Stimulated activated CD4-positive, alpha-beta T cell treated with anti-CD3 and anti-CD28 coated beads, TNF-alpha, amount 100 ng/mL, for 48 hours (primary cell): ENCODE data around the gene ZNF627.
"Not testable (repeated sequence)": the region's sequence is repeated elsewhere in the genome, so short reads cannot be mapped to it uniquely, and the experiment has no call there.

Experiments
- DNase-seq, 3 donors: peaks; one replicate each; pipeline ENCODE4 v3.0.0-alpha.2; 2020; ENCODE audit warnings: low read depth in 3 of 3

ZNF627 gene

DNA sequence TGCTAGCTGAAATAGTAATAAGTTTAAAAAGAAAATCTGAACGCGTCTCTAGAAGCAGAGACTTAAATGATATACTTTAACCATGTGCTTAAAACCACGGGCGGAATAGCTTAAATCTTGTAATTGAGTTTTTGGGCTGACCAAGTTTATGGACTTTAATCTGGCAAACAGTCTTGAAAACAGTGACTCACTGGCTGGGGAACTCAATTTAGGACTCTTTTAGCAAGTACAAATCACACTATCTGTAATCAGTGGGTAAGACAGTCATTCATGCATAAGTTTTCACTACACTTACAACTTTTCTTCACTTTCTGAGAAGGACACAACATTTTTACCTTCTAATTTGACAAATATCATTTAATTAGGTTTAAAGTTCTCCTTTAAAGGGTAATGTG lies 26.8 kb downstream of the ZNF627 start:
- no peak for DNase-seq

DNA sequence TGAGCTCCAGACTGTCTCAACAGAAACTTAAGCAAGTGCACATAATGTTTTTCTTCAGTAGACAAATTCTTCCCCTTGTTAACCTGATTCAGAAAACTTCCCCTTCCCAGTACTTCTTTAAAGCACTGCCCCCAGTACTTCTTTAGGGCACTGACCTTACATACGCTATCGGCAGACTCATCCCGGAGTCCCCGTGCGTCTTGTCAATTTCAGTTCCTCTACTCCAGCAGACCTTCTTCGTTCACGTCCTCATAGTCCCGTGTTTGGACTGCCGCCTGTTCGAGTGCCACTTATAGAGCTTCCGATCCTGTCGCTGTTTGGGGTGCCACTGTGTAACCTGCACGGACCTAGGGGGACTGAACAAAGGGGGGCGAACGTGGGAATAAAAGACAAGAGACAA lies 29.0 kb downstream of the ZNF627 start:
- DNase-seq: no peak

DNA sequence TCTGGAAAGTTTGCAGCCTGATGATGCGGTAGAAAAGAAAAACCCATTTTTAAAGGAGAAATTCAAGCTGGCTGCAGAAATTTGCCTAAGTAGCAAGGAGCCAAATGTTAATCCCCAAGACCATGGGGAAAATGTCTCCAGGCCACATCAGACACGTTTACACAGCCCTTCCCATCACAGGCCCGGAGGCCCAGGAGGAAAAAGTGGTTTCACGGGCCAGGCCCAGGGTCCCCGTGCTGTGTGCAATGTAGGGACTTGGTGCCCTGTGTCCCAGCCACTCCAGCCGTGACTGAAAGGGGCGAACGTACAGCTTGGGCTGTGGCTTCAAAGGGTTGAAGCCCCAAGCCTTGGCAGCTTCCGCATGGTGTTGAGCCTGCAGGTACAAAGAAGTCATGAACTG lies 35.9 kb downstream of the ZNF627 start:
- no peak for DNase-seq

DNA sequence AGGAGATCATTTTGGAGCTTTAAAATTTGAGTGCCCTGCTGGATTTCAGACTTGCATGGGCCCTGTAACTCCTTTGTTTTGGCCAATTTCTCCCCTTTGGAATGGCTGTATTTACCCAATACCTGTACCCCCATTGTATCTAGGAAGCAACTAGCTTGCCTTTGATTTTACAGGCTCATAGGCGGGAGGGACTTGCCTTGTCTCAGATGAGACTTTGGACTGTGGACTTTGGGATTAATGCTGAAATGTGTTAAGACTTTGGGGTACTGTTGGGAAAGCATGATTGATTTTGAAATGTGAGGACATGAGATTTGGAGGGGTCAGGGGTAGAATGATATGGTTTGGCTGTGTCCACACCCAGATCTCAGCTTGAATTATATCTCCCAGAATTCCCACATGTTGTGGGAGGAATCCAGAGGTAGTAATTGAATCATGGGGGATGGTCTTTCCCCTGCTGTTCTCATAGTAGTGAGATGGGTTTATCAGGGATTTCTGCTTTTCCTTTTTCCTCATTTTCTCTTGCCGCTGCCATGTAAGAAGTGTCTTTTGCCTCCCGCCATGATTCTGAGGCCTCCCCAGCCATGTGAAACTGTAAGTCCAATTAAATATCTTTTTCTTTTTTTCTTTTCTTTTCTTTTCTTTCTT lies 36.9 kb downstream of the ZNF627 start:
- DNase-seq: not testable (repeated sequence)

DNA sequence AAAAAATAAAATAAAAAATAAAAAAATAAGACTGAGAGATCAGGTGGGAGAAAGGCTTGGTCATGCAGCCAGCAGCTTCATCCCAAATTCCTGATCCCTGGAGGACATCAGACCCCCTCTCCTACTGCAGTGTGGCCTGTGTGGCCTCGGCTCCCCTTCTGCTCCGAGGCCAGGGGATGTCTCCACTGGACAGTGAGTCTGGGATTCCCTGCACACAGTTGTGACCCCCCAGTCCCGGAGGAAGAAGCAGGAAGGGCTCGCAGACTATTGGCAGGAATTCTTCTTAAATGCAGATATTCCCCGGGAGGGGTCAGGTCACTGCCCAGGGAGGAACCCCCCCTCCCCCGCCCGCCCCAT lies 41.9 kb downstream of the ZNF627 start:
- no peak for DNase-seq

DNA sequence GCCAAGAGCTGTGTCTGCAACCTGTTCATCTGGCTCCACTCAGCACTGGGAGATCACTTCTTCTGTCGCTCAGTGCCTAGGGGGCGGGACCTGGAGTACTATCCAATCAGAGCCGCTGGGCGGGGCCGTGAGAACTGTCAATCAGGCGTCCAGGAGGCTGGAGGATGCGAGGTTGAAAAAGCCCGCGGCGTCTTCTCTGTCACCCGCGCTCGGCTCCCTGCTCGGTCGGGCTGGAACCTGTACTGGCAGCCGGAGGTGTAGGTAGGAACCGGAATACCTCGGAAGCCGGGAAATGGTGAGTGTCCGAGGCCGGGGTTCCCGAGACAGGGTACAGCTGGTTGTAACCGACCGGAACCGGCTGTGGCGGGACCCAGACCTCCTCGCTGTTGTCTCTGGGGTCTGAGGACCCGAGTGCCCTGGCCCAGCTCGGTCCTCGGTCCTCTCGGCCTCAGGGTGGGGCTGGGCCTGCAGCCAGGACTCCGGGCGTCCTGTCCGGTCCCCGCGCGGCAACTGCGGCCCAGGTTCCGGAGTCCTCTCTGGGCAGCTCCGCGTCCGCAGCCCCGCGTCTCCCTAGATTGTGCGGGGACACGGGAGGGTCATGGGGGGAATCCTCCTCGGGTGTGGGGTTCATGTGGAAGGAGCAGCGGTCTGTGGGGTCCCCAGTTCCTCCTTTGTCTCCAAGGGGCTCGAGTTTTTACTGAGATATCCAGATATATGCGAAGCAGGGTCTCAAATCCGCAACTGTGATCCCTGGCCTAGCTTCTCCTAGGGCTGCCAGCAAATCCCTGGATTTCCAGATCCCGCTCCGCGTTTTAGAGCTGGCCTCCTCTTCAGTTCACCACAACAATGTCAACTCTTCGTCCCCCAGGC lies 42.6 kb downstream of the ZNF627 start:
- peak; percentile 89 to 92 (median 91) for DNase-seq

DNA sequence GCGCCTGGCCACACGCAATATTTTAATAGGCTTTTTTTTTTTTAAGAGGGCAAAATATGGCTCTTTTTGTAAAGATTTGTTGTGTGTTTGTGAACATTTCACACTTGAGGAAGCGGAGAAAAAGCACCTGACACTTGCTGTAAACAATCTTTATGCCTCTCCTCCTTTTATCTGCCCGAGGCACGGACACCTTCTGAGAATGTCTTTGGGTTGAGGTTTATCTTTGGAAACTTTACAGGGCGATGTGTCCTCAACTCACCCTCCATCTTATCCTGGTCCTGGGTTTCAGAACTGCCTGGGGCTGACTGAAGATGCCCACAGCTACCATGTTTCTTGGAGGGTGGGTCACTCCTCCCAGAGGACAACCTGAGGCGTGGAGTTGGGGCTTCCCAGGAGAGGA lies 44.0 kb downstream of the ZNF627 start:
- DNase-seq: no peak

DNA sequence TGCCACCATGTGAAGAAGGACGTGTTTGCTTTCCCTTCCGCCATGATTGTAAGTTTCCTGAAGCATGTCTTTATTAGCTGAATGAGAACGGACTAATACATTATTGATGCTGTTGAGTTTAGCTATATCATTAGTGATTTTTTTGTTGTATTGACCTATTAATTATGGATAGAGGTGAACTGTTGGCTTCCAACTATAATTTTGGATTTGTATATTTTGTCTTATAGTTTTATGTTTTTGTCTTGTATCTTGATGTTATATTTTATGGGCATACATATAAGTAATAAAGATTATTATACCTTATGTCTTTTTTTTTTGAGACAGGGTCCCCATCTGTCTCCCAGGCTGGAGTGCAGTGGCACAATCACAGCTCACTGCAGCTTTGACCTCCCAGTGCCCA lies 45.6 kb downstream of the ZNF627 start:
- no peak for DNase-seq

DNA sequence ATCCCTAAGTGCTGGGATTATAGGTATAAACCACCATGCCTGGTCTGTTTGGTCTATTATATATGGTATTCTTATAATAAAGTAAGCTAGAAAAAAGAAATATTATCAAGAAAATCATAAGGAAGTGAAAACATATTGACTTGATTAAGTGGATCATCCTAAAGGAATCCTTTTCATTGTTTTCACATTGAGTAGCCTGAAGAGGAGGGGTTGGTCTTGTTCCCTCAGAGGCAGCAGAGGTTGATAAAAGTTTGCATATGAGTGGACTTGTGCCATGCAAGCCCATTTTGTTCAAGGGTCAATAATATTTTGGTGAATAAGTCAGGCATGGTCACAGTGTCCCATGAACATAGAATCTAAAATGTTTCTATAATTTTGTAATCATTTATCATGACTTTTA lies 52.7 kb downstream of the ZNF627 start:
- no peak for DNase-seq

DNA sequence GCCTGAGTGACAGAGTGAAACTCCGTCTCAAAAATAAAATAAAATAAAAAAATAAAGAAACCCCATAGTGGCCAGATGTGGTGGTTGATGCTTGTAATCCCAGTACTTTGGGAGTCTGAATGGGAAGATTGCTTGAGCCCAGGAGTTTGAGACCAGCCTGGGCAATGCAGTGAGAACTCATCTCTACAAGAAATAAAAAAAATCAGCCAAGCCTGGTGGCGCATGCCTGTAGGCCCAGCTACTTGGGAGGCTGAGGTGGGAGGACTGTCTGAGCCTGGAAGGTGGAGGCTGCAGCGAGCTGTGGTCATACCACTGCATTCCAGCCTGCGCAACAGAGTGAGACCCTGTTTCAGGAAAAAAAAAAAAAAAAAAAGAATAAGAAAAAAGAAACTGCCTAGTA lies 53.8 kb downstream of the ZNF627 start:
- no peak for DNase-seq

DNA sequence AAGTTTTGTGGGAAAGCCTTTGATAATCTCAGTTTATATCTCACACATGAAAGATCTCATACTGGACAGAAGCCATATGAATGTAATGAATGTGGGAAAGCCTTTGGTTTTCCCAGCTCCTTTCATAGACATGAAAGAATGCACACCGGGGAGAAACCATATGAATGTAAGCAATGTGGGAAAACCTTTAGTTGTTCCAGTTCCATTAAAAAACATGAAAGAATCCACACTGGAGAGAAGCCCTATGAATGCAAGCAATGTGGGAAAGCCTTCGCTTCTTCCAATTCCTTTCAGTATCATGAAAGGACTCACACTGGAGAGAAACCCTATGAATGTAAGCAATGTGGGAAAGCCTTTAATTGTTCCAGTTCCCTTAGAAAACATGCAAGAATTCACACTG lies 54.8 kb downstream of the ZNF627 start:
- DNase-seq: no peak

DNA sequence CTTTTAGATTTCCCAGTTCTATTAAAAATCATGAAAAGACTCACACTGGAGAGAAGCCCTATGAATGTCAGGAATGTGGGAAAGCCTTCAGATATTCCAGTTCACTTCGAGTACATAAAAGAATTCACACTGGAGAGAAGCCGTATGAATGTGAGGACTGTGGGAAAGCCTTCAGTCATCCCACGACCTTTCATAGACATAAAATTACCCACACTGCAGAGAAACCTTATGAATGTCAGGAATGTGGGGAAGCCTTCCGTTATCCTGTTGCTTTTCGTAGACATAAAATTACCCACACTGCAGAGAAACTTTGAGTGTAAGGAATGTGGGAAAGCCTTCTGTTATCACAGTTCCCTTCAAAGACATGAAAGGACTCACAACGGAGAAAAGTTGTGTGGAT lies 55.2 kb downstream of the ZNF627 start:
- DNase-seq: no peak

DNA sequence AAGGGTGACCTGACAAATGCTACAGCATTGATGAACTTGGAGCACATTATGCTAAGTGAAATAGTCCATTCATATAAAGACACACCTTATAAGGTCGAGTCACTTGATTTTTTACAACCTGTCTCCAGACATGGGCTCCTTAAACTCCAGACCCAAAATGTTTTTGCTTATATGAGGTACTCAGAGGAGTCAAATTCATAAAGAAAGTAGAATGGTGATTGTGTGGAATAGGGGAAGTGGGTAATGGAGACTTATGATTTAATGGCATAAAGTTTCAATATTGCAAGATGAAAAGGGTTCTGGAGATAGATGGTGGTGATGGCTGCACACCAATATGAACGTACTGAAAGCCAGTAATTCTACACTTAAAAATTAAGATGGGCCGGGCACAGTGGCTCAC lies 59.3 kb downstream of the ZNF627 start:
- DNase-seq: no peak

DNA sequence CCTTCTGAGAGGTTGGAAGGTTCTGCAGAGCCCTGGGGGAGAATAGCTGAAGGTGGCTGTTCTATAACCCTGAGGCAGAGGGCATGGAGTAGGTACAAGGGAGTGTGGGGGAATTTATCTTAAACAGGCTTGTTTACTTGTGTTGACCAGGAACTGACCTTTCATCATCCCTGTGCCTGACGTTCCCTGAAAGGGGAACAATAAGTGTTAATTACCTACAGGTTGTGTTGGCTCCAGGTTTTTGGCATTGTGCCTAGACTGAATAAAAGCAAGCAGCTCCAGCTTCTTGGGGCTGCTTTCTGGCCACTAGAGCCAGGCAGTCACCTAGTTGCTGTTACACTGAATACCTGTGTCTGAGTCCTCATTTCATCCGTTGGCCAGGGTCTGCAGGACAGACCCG lies 60.0 kb downstream of the ZNF627 start:
- no peak for DNase-seq

DNA sequence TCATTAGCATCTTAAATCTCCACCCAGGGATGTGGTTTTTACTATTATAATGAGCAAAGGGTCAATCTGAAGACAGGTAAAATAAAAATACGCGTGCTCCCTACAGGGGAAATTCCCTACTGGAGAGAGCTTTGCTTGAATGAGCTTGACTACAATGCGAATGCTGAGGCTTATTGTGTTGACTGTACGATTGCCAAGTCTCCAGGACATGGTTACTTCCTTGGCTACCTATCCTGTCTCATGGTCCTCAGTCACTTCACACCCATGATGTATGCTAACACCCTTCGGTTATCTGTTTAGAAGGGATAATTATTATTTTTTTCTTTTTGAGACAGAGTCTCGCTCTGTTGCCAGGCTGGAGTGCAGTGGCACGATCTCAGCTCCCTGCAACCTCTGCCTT lies 61.7 kb downstream of the ZNF627 start:
- DNase-seq: no peak

DNA sequence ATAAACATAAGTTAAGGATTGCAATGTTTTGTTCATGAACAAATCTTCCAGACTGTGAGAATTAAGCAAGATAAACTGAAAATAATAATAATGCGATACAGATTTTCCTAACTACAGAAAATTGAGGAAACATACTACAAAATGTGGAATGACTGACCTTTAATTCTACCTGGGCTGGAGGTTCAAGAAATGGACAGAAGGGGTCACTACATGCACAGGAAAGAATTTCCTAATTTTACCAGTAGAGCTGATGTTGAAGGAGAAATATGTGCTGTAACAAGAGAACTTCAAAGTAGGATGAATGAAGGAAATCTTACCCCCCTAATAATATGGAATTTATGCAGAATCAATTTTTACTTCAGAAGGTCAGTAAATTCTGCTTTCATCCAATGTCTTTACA lies 62.3 kb downstream of the ZNF627 start:
- no peak for DNase-seq

DNA sequence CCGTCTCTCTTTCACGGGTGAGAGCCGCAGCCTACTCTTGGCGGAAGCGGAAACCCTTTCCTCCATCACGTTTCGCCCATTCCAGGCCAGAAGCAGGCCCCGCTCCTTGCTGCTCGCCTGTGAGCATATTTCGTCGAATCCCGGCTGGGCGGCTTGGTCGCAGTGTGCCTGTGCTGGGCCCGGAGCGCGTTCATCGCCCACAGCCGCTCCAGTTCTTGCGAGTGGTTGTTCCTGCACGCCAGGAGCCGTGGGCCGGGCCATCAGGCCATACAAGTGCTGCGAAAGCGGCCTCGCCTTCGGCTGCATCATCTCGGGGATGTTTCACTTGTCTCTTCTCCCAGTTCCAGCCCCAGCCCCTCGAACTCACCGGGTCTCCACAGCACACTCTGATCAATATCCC lies 65.0 kb downstream of the ZNF627 start:
- DNase-seq: no peak

DNA sequence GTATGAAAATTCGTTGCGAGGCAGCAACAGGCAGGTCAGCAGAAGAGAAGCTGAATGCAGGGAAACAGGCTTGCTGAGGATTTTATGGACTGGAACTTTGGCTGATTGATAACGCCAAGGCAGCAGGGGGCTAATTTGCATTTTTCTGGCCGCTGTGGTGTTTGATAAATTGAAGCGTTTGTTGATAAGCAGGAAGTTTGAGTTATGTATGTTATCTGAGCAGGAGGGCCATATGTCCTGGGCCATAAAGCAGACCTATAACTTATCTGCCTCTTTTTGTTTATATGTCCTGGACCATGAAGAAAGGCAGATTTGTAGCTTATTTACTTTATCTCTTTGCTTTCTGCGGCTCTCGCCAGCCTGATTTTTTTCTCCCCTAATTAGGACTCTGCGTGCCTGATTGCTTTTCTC lies 65.9 kb downstream of the ZNF627 start:
- no peak for DNase-seq
